Effector memory CD4-positive, alpha-beta T cell (primary cell): Measurements from ENCODE around the gene MYL12B.

Source experiments
- DNase-seq, 3 donors: peaks; one replicate each; pipeline ENCODE4 v3.0.0-alpha.2; 2020
- H3K27ac ChIP-seq: 2 replicates; pipeline ENCODE4 v1.7.0; 2013; ENCODE audit warnings: mild to moderate bottlenecking, low read length, moderate library complexity; ENCODE audit not compliant: insufficient read depth, poor library complexity, severe bottlenecking
- H3K27me3 ChIP-seq: replicated peaks from 2 replicates; pipeline ENCODE4 v1.7.0; 2013; ENCODE audit warnings: mild to moderate bottlenecking, low read length; ENCODE audit not compliant: insufficient read depth, control insufficient read depth, poor library complexity, severe bottlenecking
- H3K36me3 ChIP-seq: 2 replicates; pipeline ENCODE4 v1.7.0; 2013; ENCODE audit warnings: mild to moderate bottlenecking, low read length, moderate library complexity; ENCODE audit not compliant: control insufficient read depth, insufficient read depth
- H3K4me1 ChIP-seq: 2 replicates; pipeline ENCODE4 v1.7.0; 2013; ENCODE audit warnings: low read length, mild to moderate bottlenecking; ENCODE audit not compliant: control insufficient read depth, insufficient read depth, poor library complexity, severe bottlenecking
- H3K4me3 ChIP-seq: 2 replicates; pipeline ENCODE4 v1.7.0; 2013; ENCODE audit warnings: low read length, low read depth, mild to moderate bottlenecking; ENCODE audit not compliant: insufficient read depth, poor library complexity, severe bottlenecking
- H3K9me3 ChIP-seq: 2 replicates; pipeline ENCODE4 v1.7.0; 2013; ENCODE audit warnings: mild to moderate bottlenecking, low read length, moderate library complexity; ENCODE audit not compliant: control insufficient read depth

The MYL12B gene

DNA sequence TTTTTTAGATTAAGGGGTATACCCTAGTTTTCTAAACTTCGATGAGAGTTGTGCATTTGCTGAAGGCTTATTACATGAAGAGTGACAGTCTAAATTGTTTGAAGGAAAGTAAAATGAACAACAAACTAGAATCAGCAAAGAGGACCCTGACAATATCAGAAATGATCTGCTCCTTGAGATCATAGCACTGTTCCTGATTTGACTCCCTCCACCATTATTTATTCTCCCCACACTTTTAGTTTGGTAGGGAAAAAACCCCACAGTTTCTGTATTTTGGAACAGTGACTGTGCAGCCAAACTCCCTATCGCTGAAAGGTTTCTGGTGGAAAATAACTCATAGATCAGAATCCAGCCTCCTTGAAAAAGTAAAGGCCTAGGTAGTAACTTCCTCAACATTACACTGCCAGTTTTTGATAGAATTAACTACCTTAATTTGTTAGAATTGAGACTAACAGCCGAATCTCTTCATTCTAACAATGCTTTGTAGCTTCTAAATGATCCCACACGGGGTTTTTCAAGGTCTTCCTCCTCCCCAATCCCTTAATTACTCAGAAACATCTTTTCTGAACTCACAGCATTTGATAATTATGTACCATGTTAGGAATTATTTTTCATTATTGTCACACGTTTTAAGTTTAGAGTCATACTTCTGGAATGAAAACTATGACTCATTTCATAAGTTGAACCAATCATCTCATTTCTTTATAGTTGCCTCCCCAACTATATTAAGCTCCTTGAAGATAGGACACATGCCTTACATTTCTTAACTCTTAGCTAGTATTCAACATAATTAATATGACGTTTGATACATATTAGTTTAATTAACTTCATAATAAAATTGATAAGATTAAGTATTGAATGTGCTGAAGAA, 11.5 kb upstream of the MYL12B start:
- peaks cover 46% of the 10 kb centered on the region for H3K4me1 ChIP-seq
- no peaks in the 10 kb centered on the region for H3K9me3 ChIP-seq
- no peak for DNase-seq
- H3K27ac ChIP-seq, result peak overlapping the region; percentile 65
- H3K36me3 ChIP-seq, result peaks cover 23% of the 10 kb centered on the region
- H3K27me3 ChIP-seq, result no peaks in the 10 kb centered on the region
- H3K4me3 ChIP-seq, result peak overlapping the region; percentile 27

GRCh38 chr18:3251249-3251962, 10.5 kb upstream of the MYL12B start:
- Histone ChIP-seq H3K4me1 (peaks cover 41% of the 10 kb centered on the region), H3K36me3 (peaks cover 32% of the 10 kb centered on the region), H3K9me3 (no peaks in the 10 kb centered on the region), H3K4me3 (peak overlapping the region; percentile 4), H3K27me3 (no peaks in the 10 kb centered on the region), H3K27ac (peak overlapping the region; percentile 65)
- no peak for DNase-seq

DNA sequence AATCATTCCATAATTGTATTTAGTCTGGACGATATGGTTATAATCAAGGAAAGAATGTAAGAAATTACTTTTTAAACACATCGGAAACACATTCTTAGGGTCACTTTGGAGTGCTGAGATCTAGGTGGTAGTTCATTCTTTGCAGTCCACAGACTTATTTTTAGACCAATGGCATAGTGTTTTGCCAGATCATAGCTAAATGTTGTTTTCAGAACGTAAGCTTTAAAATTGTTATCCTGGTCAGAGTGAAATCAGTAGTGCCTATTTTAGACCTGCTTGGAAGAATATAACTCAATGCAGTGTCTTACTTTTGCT, 10.0 kb upstream of the MYL12B start:
- Histone ChIP-seq H3K27me3 (no peaks in the 10 kb centered on the region), H3K9me3 (no peaks in the 10 kb centered on the region), H3K4me1 (peaks cover 41% of the 10 kb centered on the region), H3K27ac (peak overlapping the region; percentile 65), H3K4me3 (peak overlapping the region; percentile 4), H3K36me3 (peaks cover 38% of the 10 kb centered on the region)
- no peak for DNase-seq

GRCh38 chr18:3252843-3253242, 9.1 kb upstream of the MYL12B start:
- Histone ChIP-seq H3K27me3 (no peaks in the 10 kb centered on the region), H3K4me3 (peak overlapping the region; percentile 12), H3K27ac (peak overlapping the region; percentile 65), H3K9me3 (no peaks in the 10 kb centered on the region), H3K36me3 (peaks cover 47% of the 10 kb centered on the region), H3K4me1 (peaks cover 41% of the 10 kb centered on the region)
- DNase-seq, result no peak

GRCh38 chr18:3254725-3255124, 7.2 kb upstream of the MYL12B start:
- Histone ChIP-seq H3K4me3 (no peak overlapping the region), H3K4me1 (peaks cover 41% of the 10 kb centered on the region), H3K27ac (no peak overlapping the region), H3K36me3 (peaks cover 51% of the 10 kb centered on the region), H3K9me3 (no peaks in the 10 kb centered on the region), H3K27me3 (no peaks in the 10 kb centered on the region)
- DNase-seq, result no peak

DNA sequence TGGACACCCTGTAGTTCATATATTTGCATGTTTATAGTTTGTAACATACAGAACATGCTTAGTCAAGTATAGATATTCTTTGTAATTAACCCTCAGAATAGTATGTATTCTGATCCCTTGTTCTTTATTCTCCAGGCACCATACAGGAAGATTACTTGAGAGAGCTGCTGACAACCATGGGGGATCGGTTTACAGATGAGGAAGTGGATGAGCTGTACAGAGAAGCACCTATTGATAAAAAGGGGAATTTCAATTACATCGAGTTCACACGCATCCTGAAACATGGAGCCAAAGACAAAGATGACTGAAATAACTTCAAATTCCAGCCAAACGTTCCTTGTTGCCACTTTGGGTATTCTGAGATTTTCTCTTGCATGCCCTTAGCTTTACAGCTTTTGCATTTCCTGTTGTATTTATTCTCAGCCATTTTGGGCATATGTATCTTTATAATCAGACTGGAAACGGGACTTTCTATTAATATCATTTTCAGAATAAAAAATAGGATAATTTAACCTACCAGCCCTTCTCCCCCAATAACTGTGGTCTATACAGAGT, 6.2 kb upstream of the MYL12B start:
- Histone ChIP-seq H3K27ac (no peak overlapping the region), H3K4me3 (no peak overlapping the region), H3K36me3 (peaks cover 51% of the 10 kb centered on the region), H3K4me1 (peaks cover 40% of the 10 kb centered on the region), H3K27me3 (no peaks in the 10 kb centered on the region), H3K9me3 (no peaks in the 10 kb centered on the region)
- no peak for DNase-seq

GRCh38 chr18:3256693-3257626, 5.0 kb upstream of the MYL12B start:
- peaks cover 51% of the 10 kb centered on the region for H3K36me3 ChIP-seq
- no peaks in the 10 kb centered on the region for H3K27me3 ChIP-seq
- H3K4me3 ChIP-seq, result no peak overlapping the region
- DNase-seq, result no peak
- H3K27ac ChIP-seq, result no peak overlapping the region
- H3K4me1 ChIP-seq, result peaks cover 36% of the 10 kb centered on the region
- no peaks in the 10 kb centered on the region for H3K9me3 ChIP-seq

- Histone ChIP-seq H3K4me1 (peaks cover 32% of the 10 kb centered on the region), H3K36me3 (peaks cover 51% of the 10 kb centered on the region), H3K27me3 (no peaks in the 10 kb centered on the region), H3K9me3 (no peaks in the 10 kb centered on the region), H3K27ac (no peak overlapping the region), H3K4me3 (no peak overlapping the region)
- no peak for DNase-seq
Measured at GRCh38 chr18:3257627-3258120, 4.3 kb upstream of the MYL12B start.

- Histone ChIP-seq H3K36me3 (peaks cover 23% of the 10 kb centered on the region), H3K4me1 (peaks cover 22% of the 10 kb centered on the region), H3K27me3 (no peaks in the 10 kb centered on the region), H3K9me3 (no peaks in the 10 kb centered on the region), H3K4me3 (peak overlapping the region; percentile 84), H3K27ac (peak overlapping the region; percentile 98)
- no peak for DNase-seq
Measured at GRCh38 chr18:3260995-3261372, 949 bp upstream of the MYL12B start.
